Measurements from ENCODE around the gene RFNG.

- TF ChIP-seq CTCF (IDR thresholded peaks at IDR 0.05; ENCODE audit: insufficient read depth, low read depth, low read length) (no peak), EZH2 (IDR thresholded peaks at IDR 0.05; ENCODE audit: insufficient read depth, low read length) (no peak)
Measured at GRCh38 chr17:82070611-82071010, 19.0 kb upstream of the RFNG start.
